Esophagus squamous epithelium (tissue), 4 donors: ENCODE measurements around the gene THEM5.

ENCODE experiments used
- CTCF ChIP-seq, 6 experiments: fragments of 450-650 bp in 4 of 6; fragments of 200-600 bp in 2 of 6; sonication (generic) in 2 of 6; IDR thresholded peaks; one replicate each; pipeline ENCODE4 v1.5.1; 2016 to 2019; ENCODE audit warnings: antibody characterized with exemption in 6 of 6, mild to moderate bottlenecking in 4 of 6, moderate library complexity in 4 of 6
- POLR2A ChIP-seq, 4 donors: fragments of 450-650 bp; IDR thresholded peaks; one replicate each; pipeline ENCODE4 v1.6.1; 2017; ENCODE audit warnings: antibody characterized with exemption in 4 of 4, mild to moderate bottlenecking in 4 of 4, moderate library complexity in 3 of 4

- TF ChIP-seq POLR2A (IDR thresholded peaks at IDR 0.05) (no peak), CTCF (IDR thresholded peaks at IDR 0.05) (no peak)
Measured at GRCh38 chr1:151855933-151856332, 2.4 kb upstream of the THEM5 start.
